H9 (cell line): Measurements from ENCODE around the gene VPS51. TPM values are rescaled to one million over a fixed set of nuclear protein-coding genes. Genes with fewer than 3 reads are reported as not detected.

ENCODE experiments used
- DNase-seq: peaks from one replicate; pipeline ENCODE4 v3.0.0-alpha.2; 2017
- H2AFZ ChIP-seq: one replicate; pipeline ENCODE4 v1.6.1; 2013; ENCODE audit warnings: mild to moderate bottlenecking, low read length, control low read depth, moderate library complexity
- H2AK5ac ChIP-seq: 2 replicates; pipeline ENCODE4 v1.6.1; 2013; ENCODE audit warnings: low read length, control low read depth, mixed read lengths; ENCODE audit not compliant: insufficient read length
- H2BK120ac ChIP-seq: one replicate; pipeline ENCODE4 v1.6.1; 2013; ENCODE audit warnings: low read depth, mild to moderate bottlenecking, low read length, control low read depth, inconsistent platforms; ENCODE audit not compliant: poor library complexity, severe bottlenecking
- H2BK12ac ChIP-seq: 2 replicates; pipeline ENCODE4 v1.6.1; 2013; ENCODE audit warnings: low read length, control low read depth, mixed read lengths, low read depth; ENCODE audit not compliant: insufficient read length
- H2BK15ac ChIP-seq: 2 replicates; pipeline ENCODE4 v1.6.1; 2013; ENCODE audit warnings: low read depth, low read length, control low read depth
- H2BK20ac ChIP-seq: one replicate; pipeline ENCODE4 v1.6.1; 2013; ENCODE audit warnings: low read depth, mild to moderate bottlenecking, low read length, control low read depth, inconsistent platforms; ENCODE audit not compliant: poor library complexity, severe bottlenecking
- H2BK5ac ChIP-seq: 2 replicates; pipeline ENCODE4 v1.6.1; 2013; ENCODE audit warnings: low read length, control low read depth, mixed read lengths; ENCODE audit not compliant: insufficient read length
- H3K14ac ChIP-seq: 2 replicates; pipeline ENCODE4 v1.6.1; 2013; ENCODE audit warnings: low read length, control low read depth; ENCODE audit not compliant: insufficient read depth
- H3K18ac ChIP-seq: 2 replicates; pipeline ENCODE4 v1.6.1; 2013; ENCODE audit warnings: low read depth, mild to moderate bottlenecking, mixed read lengths, low read length, control low read depth; ENCODE audit not compliant: insufficient read length
- H3K23ac ChIP-seq: 2 replicates; pipeline ENCODE4 v1.6.1; 2013; ENCODE audit warnings: low read length, control low read depth, mixed read lengths, low read depth; ENCODE audit not compliant: insufficient read length
- H3K23me2 ChIP-seq: 2 replicates; pipeline ENCODE4 v1.6.1; 2013; ENCODE audit warnings: low read depth, mild to moderate bottlenecking, mixed read lengths, low read length, control low read depth; ENCODE audit not compliant: insufficient read length, poor library complexity, severe bottlenecking
- H3K27ac ChIP-seq: 2 replicates; pipeline ENCODE4 v1.5.1; 2013; ENCODE audit warnings: low read length, control low read depth, mixed read lengths, low read depth; ENCODE audit not compliant: insufficient read length
- H3K27me3 ChIP-seq: 2 replicates; pipeline ENCODE4 v1.6.1; 2013; ENCODE audit warnings: low read length, control low read depth, inconsistent platforms; ENCODE audit not compliant: insufficient read depth
- H3K4ac ChIP-seq: 2 replicates; pipeline ENCODE4 v1.6.1; 2013; ENCODE audit warnings: low read depth, mild to moderate bottlenecking, control low read depth, inconsistent platforms, low read length, moderate library complexity
- H3K4me1 ChIP-seq: 2 replicates; pipeline ENCODE4 v1.6.1; 2013; ENCODE audit warnings: low read length, control low read depth, inconsistent platforms; ENCODE audit not compliant: insufficient read depth
- H3K4me2 ChIP-seq: 2 replicates; pipeline ENCODE4 v1.6.1; 2013; ENCODE audit warnings: low read length, control low read depth, mixed read lengths; ENCODE audit not compliant: insufficient read length, insufficient read depth
- H3K56ac ChIP-seq: 2 replicates; pipeline ENCODE4 v1.6.1; 2013; ENCODE audit warnings: low read depth, mild to moderate bottlenecking, mixed read lengths, low read length, control low read depth; ENCODE audit not compliant: insufficient read length
- H3K79me1 ChIP-seq: 2 replicates; pipeline ENCODE4 v1.6.1; 2013; ENCODE audit warnings: low read depth, mild to moderate bottlenecking, moderate library complexity, low read length, control low read depth, inconsistent platforms; ENCODE audit not compliant: insufficient read depth, poor library complexity, severe bottlenecking
- H3K79me2 ChIP-seq: 2 replicates; pipeline ENCODE4 v1.6.1; 2013; ENCODE audit warnings: low read length, control low read depth, inconsistent platforms; ENCODE audit not compliant: insufficient read depth
- H3K9ac ChIP-seq: 2 replicates; pipeline ENCODE4 v1.6.1; 2013; ENCODE audit warnings: low read length, control low read depth, mixed read lengths; ENCODE audit not compliant: insufficient read length; ENCODE audit errors: extremely low read depth
- H3K9me3 ChIP-seq: one replicate; pipeline ENCODE4 v1.6.1; 2013; ENCODE audit warnings: low read depth, low read length, inconsistent platforms; ENCODE audit not compliant: control insufficient read depth
- H3T11ph ChIP-seq: one replicate; pipeline ENCODE4 v1.6.1; 2013; ENCODE audit warnings: mild to moderate bottlenecking, low read length, control low read depth, inconsistent platforms
- H4K20me1 ChIP-seq: one replicate; pipeline ENCODE4 v1.6.1; 2013; ENCODE audit not compliant: control insufficient read depth, insufficient read length, insufficient read depth
- H4K5ac ChIP-seq: 2 replicates; pipeline ENCODE4 v1.6.1; 2013; ENCODE audit warnings: low read depth, mild to moderate bottlenecking, mixed read lengths, low read length, control low read depth; ENCODE audit not compliant: insufficient read length
- H4K8ac ChIP-seq: replicated peaks from 2 replicates; pipeline ENCODE4 v1.6.1; 2013; ENCODE audit warnings: low read length, control low read depth, mixed read lengths, low read depth; ENCODE audit not compliant: insufficient read length
- H4K91ac ChIP-seq: 2 replicates; pipeline ENCODE4 v1.6.1; 2013; ENCODE audit warnings: low read depth, mild to moderate bottlenecking, moderate library complexity, mixed read lengths, low read length, control low read depth; ENCODE audit not compliant: insufficient read length
- H3K27ac Mint-ChIP-seq, 3 experiments: 2 replicates in 2 of 3; 3 replicates in 1 of 3; pipeline ENCODE4 v1.8.0; 2020 to 2021; ENCODE audit warnings: mixed read lengths in 3 of 3, mild to moderate bottlenecking in 1 of 3, moderate library complexity in 1 of 3
- H3K27me3 Mint-ChIP-seq: 2 replicates; pipeline ENCODE4 v1.8.0; 2021; ENCODE audit warnings: low read depth, mild to moderate bottlenecking, moderate library complexity, mixed read lengths
- H3K36me3 Mint-ChIP-seq, 3 experiments: 2 replicates in 2 of 3; 3 replicates in 1 of 3; pipeline ENCODE4 v1.8.0; 2020 to 2021; ENCODE audit warnings: low read depth in 3 of 3, mixed read lengths in 3 of 3; ENCODE audit not compliant: insufficient read depth in 1 of 3
- H3K4me1 Mint-ChIP-seq, 2 experiments: 2 replicates each; pipeline ENCODE4 v1.8.0; 2020; ENCODE audit warnings: mixed read lengths in 2 of 2
- H3K4me3 Mint-ChIP-seq, 2 experiments: 2 replicates in 1 of 2; 3 replicates in 1 of 2; pipeline ENCODE4 v1.8.0; 2020 to 2021; ENCODE audit warnings: mild to moderate bottlenecking in 2 of 2, mixed read lengths in 2 of 2, moderate library complexity in 1 of 2
- H3K9me3 Mint-ChIP-seq, 2 experiments: 2 replicates in 1 of 2; 3 replicates in 1 of 2; pipeline ENCODE4 v1.8.0; 2020; ENCODE audit warnings: mild to moderate bottlenecking in 2 of 2, mixed read lengths in 2 of 2, moderate library complexity in 1 of 2
- CTCF ChIP-seq: fragments of 200-600 bp; sonication (generic); conservative IDR thresholded peaks from 3 replicates; pipeline ENCODE4 v1.8.0; 2021; ENCODE audit warnings: antibody characterized with exemption, mild to moderate bottlenecking
- WGBS: extraction: QIAGEN DNeasy Blood & Tissue Kit; methylation state at CpG from one replicate; pipeline ENCODE4 v1.1.7; 2013; ENCODE audit warnings: missing lambda C conversion rate, low lambda C conversion rate, mixed read lengths; ENCODE audit not compliant: insufficient read length; ENCODE audit errors: extremely low coverage; 5-methylcytosine and 5-hydroxymethylcytosine counted together
- total RNA-seq: library from RNA; stranded (reverse); gene quantifications from 2 replicates; pipeline ENCODE4 v1.2.1, GENCODE V29; 2021

VPS51 gene
- total RNA-seq, 1 experiment from 2014 or later: 94.7 TPM

DNA sequence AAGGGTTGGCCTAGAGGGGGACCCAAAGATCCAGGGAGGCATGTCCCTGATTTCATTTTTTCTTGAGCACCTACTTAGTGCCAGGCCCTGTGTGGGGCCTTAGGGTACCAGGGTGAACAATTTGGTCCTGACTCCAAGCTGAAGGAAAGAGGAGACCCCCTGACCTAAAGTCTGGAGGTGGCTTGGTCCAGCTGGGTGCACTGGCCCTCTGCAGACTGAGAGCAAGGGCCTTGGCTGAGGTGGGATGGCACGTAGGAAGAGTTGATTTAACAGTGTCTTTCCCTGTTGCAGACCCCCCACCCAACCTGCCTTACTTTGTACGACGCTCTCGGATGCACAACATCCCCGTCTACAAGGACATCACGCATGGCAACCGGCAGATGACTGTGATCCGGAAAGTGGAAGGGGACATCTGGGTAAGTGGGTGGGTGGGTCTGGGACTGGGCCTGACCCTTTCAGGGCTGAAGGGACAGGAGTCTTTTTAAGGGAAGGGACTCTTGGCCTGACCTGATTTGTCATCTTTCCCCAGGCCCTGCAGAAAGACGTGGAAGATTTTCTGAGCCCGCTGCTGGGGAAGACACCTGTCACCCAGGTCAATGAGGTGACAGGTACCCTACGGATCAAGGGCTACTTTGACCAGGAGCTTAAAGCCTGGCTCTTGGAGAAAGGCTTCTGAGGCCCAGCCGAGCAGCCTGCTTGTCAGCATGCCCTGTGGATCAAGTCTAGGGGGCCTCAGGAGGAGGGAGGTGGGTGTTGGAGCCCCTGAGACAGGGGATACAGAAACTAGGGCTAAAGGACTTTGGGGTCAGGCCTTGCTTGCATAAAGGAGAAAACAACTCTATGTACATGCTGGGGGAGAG is 29.4 kb downstream of the VPS51 start:
- Histone ChIP-seq H3K18ac (no peak overlapping the region), H3K23ac (no peak overlapping the region), H3K4me2 (no peak overlapping the region), H3T11ph (no peak overlapping the region), H2BK15ac (no peak overlapping the region), H3K9me3 (no peaks in the 10 kb centered on the region), H3K14ac (no peak overlapping the region), H4K5ac (no peak overlapping the region), H3K9ac (no peak overlapping the region), H4K20me1 (no peaks in the 10 kb centered on the region), H2BK120ac (no peak overlapping the region), H2BK5ac (no peak overlapping the region), H2BK20ac (no peak overlapping the region), H3K4me1 (no peaks in the 10 kb centered on the region), H3K56ac (no peak overlapping the region), H4K8ac (no peak overlapping the region), H3K27me3 (no peaks in the 10 kb centered on the region), H3K4ac (no peak overlapping the region), H2AK5ac (no peak overlapping the region), H4K91ac (no peak overlapping the region), H2AFZ (no peak overlapping the region), H2BK12ac (no peak overlapping the region), H3K27ac (no peak overlapping the region), H3K79me2 (peaks cover 9% of the 10 kb centered on the region; the same call in 1 of the 2 replicates), H3K23me2 (peaks cover 6% of the 10 kb centered on the region), H3K79me1 (peaks cover 5% of the 10 kb centered on the region)
- no CpG with 5 or more reads among the region's 12 CpGs for WGBS
- Mint-ChIP-seq H3K9me3 (no peaks in the 10 kb centered on the region), H3K27ac (no peak overlapping the region), H3K4me3 (peak overlapping the region in 1 of 2 experiments; percentile 42; a peak in 1 of 5 replicates), H3K27me3 (no peaks in the 10 kb centered on the region), H3K36me3 (peaks cover 26 to 60% (median 59%) of the 10 kb centered on the region in 3 experiments), H3K4me1 (peaks cover 4 to 15% of the 10 kb centered on the region in 2 experiments)
- DNase-seq: no peak
- no peak for TF ChIP-seq CTCF
